Measurements from ENCODE around the gene FURIN. TPM values are rescaled to one million over a fixed set of nuclear protein-coding genes. Genes with fewer than 3 reads are reported as not detected.

Gene FURIN
- total and polyA plus RNA-seq, 9 of the 15 experiments (the other 6 are each of a cell fraction or from before 2014, with no cell fraction given) = 0.92 to 99.9 (median 34.8) TPM

DNA sequence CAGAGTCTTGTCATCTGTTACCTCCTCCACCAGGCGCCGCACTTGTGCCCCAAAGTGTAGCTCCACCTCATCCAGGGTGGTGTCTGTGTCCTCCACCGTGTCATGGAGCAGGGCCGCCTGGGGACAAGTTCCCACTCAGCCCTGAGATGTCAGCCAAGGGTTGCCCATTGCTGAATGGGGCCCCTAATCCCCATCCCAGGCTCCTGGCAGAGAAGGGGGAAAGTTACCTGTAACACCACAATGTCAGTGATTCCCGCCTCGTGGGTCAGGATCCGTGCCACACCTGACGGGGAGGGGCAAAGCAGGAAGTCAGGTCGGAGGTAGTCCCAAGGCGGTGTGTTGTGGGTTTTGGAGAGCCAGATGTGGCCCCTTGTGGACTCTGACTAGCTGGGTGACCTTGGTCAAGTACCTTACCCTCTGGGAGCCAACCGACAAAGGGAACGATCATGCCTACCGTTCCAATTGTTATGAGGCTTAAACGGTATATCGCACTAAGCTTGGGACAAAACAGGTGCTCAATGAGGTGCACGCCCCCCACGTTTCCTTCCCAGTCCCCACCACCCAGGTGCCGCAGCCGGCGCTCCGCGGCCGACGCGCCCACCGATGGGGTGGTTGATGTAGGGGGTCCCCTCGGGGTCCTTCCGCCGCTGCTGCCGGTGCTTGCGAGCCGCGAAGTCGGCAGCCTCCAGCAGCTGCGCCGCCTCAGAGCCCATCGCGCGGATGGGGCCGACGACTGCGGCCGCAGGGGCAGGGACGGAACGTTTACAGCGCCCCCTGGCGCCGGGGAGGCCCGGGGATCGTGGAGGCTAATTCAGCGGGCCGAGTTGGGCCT lies 63.7 kb downstream of the FURIN start, which contains the start of gene HDDC3 (continued):
- TF ChIP-seq, protein P1, sequence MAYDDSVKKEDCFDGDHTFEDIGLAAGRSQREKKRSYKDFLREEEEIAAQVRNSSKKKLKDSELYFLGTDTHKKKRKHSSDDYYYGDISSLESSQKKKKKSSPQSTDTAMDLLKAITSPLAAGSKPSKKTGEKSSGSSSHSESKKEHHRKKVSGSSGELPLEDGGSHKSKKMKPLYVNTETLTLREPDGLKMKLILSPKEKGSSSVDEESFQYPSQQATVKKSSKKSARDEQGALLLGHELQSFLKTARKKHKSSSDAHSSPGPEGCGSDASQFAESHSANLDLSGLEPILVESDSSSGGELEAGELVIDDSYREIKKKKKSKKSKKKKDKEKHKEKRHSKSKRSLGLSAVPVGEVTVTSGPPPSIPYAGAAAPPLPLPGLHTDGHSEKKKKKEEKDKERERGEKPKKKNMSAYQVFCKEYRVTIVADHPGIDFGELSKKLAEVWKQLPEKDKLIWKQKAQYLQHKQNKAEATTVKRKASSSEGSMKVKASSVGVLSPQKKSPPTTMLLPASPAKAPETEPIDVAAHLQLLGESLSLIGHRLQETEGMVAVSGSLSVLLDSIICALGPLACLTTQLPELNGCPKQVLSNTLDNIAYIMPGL (CRISPR knock-in tag; IDR thresholded peaks at IDR 0.05) = peak; percentile 81; the same call in 1 of the 2 replicates
- TF ChIP-seq MCM3 (IDR thresholded peaks at IDR 0.05) (no peak), ZNF12 (CRISPR knock-in tag; IDR thresholded peaks at IDR 0.05) (no peak), HDAC8 (tag; IDR thresholded peaks at IDR 0.05) (no peak), LCOR (CRISPR knock-in tag; IDR thresholded peaks at IDR 0.05) (peak; percentile 92), POLR3G (IDR thresholded peaks at IDR 0.05; ENCODE audit: extremely low read depth, insufficient read length, insufficient replicate concordance) (no peak), OTX1 (CRISPR knock-in tag; IDR thresholded peaks at IDR 0.05) (peak; percentile 35; the same call in 1 of the 2 replicates), TAF1 (IDR thresholded peaks at IDR 0.05; ENCODE audit: control insufficient read depth, extremely low read depth, insufficient read depth, low read length, severe bottlenecking) (peak; percentile 90), EP300 (IDR thresholded peaks at IDR 0.05; ENCODE audit: low read length) (peak; percentile 40)
- TF ChIP-seq, protein P2, sequence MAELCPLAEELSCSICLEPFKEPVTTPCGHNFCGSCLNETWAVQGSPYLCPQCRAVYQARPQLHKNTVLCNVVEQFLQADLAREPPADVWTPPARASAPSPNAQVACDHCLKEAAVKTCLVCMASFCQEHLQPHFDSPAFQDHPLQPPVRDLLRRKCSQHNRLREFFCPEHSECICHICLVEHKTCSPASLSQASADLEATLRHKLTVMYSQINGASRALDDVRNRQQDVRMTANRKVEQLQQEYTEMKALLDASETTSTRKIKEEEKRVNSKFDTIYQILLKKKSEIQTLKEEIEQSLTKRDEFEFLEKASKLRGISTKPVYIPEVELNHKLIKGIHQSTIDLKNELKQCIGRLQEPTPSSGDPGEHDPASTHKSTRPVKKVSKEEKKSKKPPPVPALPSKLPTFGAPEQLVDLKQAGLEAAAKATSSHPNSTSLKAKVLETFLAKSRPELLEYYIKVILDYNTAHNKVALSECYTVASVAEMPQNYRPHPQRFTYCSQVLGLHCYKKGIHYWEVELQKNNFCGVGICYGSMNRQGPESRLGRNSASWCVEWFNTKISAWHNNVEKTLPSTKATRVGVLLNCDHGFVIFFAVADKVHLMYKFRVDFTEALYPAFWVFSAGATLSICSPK (IDR thresholded peaks at IDR 0.05; ENCODE audit: borderline replicate concordance) = no peak
- TF ChIP-seq, protein P3, sequence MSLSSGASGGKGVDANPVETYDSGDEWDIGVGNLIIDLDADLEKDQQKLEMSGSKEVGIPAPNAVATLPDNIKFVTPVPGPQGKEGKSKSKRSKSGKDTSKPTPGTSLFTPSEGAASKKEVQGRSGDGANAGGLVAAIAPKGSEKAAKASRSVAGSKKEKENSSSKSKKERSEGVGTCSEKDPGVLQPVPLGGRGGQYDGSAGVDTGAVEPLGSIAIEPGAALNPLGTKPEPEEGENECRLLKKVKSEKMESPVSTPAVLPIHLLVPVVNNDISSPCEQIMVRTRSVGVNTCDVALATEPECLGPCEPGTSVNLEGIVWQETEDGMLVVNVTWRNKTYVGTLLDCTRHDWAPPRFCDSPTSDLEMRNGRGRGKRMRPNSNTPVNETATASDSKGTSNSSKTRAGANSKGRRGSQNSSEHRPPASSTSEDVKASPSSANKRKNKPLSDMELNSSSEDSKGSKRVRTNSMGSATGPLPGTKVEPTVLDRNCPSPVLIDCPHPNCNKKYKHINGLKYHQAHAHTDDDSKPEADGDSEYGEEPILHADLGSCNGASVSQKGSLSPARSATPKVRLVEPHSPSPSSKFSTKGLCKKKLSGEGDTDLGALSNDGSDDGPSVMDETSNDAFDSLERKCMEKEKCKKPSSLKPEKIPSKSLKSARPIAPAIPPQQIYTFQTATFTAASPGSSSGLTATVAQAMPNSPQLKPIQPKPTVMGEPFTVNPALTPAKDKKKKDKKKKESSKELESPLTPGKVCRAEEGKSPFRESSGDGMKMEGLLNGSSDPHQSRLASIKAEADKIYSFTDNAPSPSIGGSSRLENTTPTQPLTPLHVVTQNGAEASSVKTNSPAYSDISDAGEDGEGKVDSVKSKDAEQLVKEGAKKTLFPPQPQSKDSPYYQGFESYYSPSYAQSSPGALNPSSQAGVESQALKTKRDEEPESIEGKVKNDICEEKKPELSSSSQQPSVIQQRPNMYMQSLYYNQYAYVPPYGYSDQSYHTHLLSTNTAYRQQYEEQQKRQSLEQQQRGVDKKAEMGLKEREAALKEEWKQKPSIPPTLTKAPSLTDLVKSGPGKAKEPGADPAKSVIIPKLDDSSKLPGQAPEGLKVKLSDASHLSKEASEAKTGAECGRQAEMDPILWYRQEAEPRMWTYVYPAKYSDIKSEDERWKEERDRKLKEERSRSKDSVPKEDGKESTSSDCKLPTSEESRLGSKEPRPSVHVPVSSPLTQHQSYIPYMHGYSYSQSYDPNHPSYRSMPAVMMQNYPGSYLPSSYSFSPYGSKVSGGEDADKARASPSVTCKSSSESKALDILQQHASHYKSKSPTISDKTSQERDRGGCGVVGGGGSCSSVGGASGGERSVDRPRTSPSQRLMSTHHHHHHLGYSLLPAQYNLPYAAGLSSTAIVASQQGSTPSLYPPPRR (CRISPR knock-in tag; IDR thresholded peaks at IDR 0.05; ENCODE audit: borderline replicate concordance) = no peak
- TF ChIP-seq, protein P4, sequence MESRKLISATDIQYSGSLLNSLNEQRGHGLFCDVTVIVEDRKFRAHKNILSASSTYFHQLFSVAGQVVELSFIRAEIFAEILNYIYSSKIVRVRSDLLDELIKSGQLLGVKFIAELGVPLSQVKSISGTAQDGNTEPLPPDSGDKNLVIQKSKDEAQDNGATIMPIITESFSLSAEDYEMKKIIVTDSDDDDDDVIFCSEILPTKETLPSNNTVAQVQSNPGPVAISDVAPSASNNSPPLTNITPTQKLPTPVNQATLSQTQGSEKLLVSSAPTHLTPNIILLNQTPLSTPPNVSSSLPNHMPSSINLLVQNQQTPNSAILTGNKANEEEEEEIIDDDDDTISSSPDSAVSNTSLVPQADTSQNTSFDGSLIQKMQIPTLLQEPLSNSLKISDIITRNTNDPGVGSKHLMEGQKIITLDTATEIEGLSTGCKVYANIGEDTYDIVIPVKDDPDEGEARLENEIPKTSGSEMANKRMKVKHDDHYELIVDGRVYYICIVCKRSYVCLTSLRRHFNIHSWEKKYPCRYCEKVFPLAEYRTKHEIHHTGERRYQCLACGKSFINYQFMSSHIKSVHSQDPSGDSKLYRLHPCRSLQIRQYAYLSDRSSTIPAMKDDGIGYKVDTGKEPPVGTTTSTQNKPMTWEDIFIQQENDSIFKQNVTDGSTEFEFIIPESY (CRISPR knock-in tag; IDR thresholded peaks at IDR 0.05) = no peak; the same call in 1 of the 2 replicates
- TF ChIP-seq, protein P5, sequence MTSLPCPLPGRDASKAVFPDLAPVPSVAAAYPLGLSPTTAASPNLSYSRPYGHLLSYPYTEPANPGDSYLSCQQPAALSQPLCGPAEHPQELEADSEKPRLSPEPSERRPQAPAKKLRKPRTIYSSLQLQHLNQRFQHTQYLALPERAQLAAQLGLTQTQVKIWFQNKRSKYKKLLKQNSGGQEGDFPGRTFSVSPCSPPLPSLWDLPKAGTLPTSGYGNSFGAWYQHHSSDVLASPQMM (CRISPR knock-in tag; IDR thresholded peaks at IDR 0.05) = no peak

Measured in K562 (cell line).